ENCODE results near the gene MARCOL. TPM values are rescaled to one million over a fixed set of nuclear protein-coding genes. Genes with fewer than 3 reads are reported as not detected.

MARCOL gene
- total and polyA plus RNA-seq, 4 donors, result 0.14 TPM; not detected in 3

GRCh38 chr5:148209151-148209770 is 29.1 kb upstream of the MARCOL start:
- WGBS (ENCODE audit: insufficient coverage), result no CpG with 5 or more reads among the region's 3 CpGs
- no peaks in the 10 kb centered on the region for H3K4me1 ChIP-seq (ENCODE audit: control insufficient read depth, insufficient read depth, low read length)

DNA sequence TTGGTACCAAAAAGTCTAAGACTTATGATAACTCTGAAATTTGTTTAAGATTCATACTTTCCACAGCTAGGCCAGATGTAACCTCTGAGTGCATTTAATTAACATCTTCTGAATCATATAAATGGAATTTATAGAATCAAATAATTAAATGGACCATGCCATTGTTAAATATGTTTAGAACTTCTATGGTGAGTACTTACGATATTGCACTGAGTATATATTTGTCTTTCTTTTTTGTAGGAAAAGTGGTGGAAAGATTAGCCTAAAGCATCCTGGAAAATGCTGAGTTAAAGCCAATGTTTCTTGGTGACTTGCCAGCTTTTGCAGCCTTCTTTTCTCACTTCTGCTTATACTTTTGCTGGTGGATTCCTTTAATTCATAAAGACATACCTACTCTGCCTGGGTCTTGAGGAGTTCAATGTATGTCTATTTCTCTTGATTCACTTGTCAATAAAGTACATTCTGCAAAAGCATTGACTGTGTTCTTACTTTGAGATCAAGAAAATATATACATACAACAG is 23.6 kb upstream of the MARCOL start:
- Histone ChIP-seq H3K4me1 (ENCODE audit: control insufficient read depth, insufficient read depth, low read length) (no peaks in the 10 kb centered on the region), H3K4me3 (ENCODE audit: low read depth, low read length) (no peak overlapping the region), H3K36me3 (ENCODE audit: control insufficient read depth, insufficient read depth, low read length) (no peaks in the 10 kb centered on the region), H3K9me3 (ENCODE audit: control insufficient read depth, insufficient read depth, low read length) (no peaks in the 10 kb centered on the region), H3K27ac (ENCODE audit: low read depth, low read length) (no peak overlapping the region), H3K27me3 (ENCODE audit: control insufficient read depth, insufficient read depth, low read length) (no peaks in the 10 kb centered on the region)
- DNase-seq (ENCODE audit: low read depth in 4 of 6, low spot score in 6 of 6), result peak in 1 of 6 donors; percentile 9
- WGBS (ENCODE audit: insufficient coverage), result no CpG with 5 or more reads among the region's 1 CpG

More at GRCh38 chr5:148209151-148209770, 29.1 kb upstream of the MARCOL start:
- Histone ChIP-seq H3K4me3 (ENCODE audit: low read depth, low read length) (no peak overlapping the region), H3K36me3 (ENCODE audit: control insufficient read depth, insufficient read depth, low read length) (no peaks in the 10 kb centered on the region), H3K27me3 (ENCODE audit: control insufficient read depth, insufficient read depth, low read length) (no peaks in the 10 kb centered on the region), H3K27ac (ENCODE audit: low read depth, low read length) (no peak overlapping the region), H3K9me3 (ENCODE audit: control insufficient read depth, insufficient read depth, low read length) (no peaks in the 10 kb centered on the region)
- no peak for DNase-seq (ENCODE audit: low read depth in 4 of 6, low spot score in 6 of 6)

DNA sequence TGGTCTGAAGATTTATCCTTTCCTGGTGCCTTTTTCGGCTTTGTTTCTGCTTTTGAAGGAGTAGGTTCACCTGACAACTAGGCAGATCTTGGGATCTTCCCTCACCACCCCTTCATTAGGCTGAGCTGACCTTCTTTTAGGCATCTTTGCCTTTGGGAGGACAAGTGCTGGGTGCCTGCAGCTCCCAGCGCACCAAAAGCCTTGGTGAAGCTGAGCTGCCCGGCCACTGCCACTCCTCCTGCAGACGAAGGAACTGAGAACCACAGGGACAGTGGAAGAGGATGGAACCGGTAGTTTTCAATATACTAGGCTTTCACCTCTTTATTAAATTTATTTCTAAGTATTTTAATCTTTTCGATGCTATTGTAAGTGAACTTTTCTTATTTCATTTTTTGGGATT is 16.8 kb upstream of the MARCOL start:
- 67% methylated on average over 1 of the region's 6 CpGs for WGBS (ENCODE audit: insufficient coverage)
- Histone ChIP-seq H3K36me3 (ENCODE audit: control insufficient read depth, insufficient read depth, low read length) (no peaks in the 10 kb centered on the region), H3K4me3 (ENCODE audit: low read depth, low read length) (no peak overlapping the region), H3K27me3 (ENCODE audit: control insufficient read depth, insufficient read depth, low read length) (no peaks in the 10 kb centered on the region), H3K27ac (ENCODE audit: low read depth, low read length) (no peak overlapping the region), H3K4me1 (ENCODE audit: control insufficient read depth, insufficient read depth, low read length) (no peaks in the 10 kb centered on the region), H3K9me3 (ENCODE audit: control insufficient read depth, insufficient read depth, low read length) (no peaks in the 10 kb centered on the region)
- no peak for DNase-seq (ENCODE audit: low read depth in 4 of 6, low spot score in 6 of 6)

- no peak overlapping the region for H3K27ac ChIP-seq (ENCODE audit: low read depth, low read length)
- DNase-seq (ENCODE audit: low read depth in 4 of 6, low spot score in 6 of 6), result no peak
- H3K9me3 ChIP-seq (ENCODE audit: control insufficient read depth, insufficient read depth, low read length), result no peaks in the 10 kb centered on the region
- no peaks in the 10 kb centered on the region for H3K4me1 ChIP-seq (ENCODE audit: control insufficient read depth, insufficient read depth, low read length)
- H3K27me3 ChIP-seq (ENCODE audit: control insufficient read depth, insufficient read depth, low read length), result no peaks in the 10 kb centered on the region
- no CpG with 5 or more reads among the region's 2 CpGs for WGBS (ENCODE audit: insufficient coverage)
- H3K4me3 ChIP-seq (ENCODE audit: low read depth, low read length), result no peak overlapping the region
- H3K36me3 ChIP-seq (ENCODE audit: control insufficient read depth, insufficient read depth, low read length), result no peaks in the 10 kb centered on the region
These were observed 14.1 kb upstream of the MARCOL start for GRCh38 chr5:148224117-148224742.

- Histone ChIP-seq H3K27ac (ENCODE audit: low read depth, low read length) (no peak overlapping the region), H3K4me3 (ENCODE audit: low read depth, low read length) (no peak overlapping the region)
These were observed 9.8 kb upstream of the MARCOL start for GRCh38 chr5:148228392-148228984.

GRCh38 chr5:148229840-148230239 is 8.5 kb upstream of the MARCOL start:
- no peak overlapping the region for H3K27ac ChIP-seq (ENCODE audit: low read depth, low read length)
- H3K27me3 ChIP-seq (ENCODE audit: control insufficient read depth, insufficient read depth, low read length), result no peaks in the 10 kb centered on the region
- H3K9me3 ChIP-seq (ENCODE audit: control insufficient read depth, insufficient read depth, low read length), result no peaks in the 10 kb centered on the region
- H3K4me1 ChIP-seq (ENCODE audit: control insufficient read depth, insufficient read depth, low read length), result no peaks in the 10 kb centered on the region
- no peak for DNase-seq (ENCODE audit: low read depth in 4 of 6, low spot score in 6 of 6)
- H3K36me3 ChIP-seq (ENCODE audit: control insufficient read depth, insufficient read depth, low read length), result no peaks in the 10 kb centered on the region
- H3K4me3 ChIP-seq (ENCODE audit: low read depth, low read length), result no peak overlapping the region

More at GRCh38 chr5:148228392-148228984, 9.8 kb upstream of the MARCOL start:
- no CpG with 5 or more reads among the region's 3 CpGs for WGBS (ENCODE audit: insufficient coverage)
- no peaks in the 10 kb centered on the region for H3K36me3 ChIP-seq (ENCODE audit: control insufficient read depth, insufficient read depth, low read length)
- DNase-seq (ENCODE audit: low read depth in 4 of 6, low spot score in 6 of 6), result no peak
- H3K4me1 ChIP-seq (ENCODE audit: control insufficient read depth, insufficient read depth, low read length), result no peaks in the 10 kb centered on the region
- no peaks in the 10 kb centered on the region for H3K9me3 ChIP-seq (ENCODE audit: control insufficient read depth, insufficient read depth, low read length)
- no peaks in the 10 kb centered on the region for H3K27me3 ChIP-seq (ENCODE audit: control insufficient read depth, insufficient read depth, low read length)

- 97% methylated on average over 3 of the region's 7 CpGs for WGBS (ENCODE audit: insufficient coverage)
- no peaks in the 10 kb centered on the region for H3K9me3 ChIP-seq (ENCODE audit: control insufficient read depth, insufficient read depth, low read length)
These were observed 8.1 kb upstream of the MARCOL start for GRCh38 chr5:148230240-148230639.

GRCh38 chr5:148237785-148238417 is 424 bp upstream of the MARCOL start:
- Histone ChIP-seq H3K9me3 (ENCODE audit: control insufficient read depth, insufficient read depth, low read length) (no peaks in the 10 kb centered on the region), H3K36me3 (ENCODE audit: control insufficient read depth, insufficient read depth, low read length) (no peaks in the 10 kb centered on the region), H3K4me1 (ENCODE audit: control insufficient read depth, insufficient read depth, low read length) (no peaks in the 10 kb centered on the region), H3K4me3 (ENCODE audit: low read depth, low read length) (no peak overlapping the region), H3K27ac (ENCODE audit: low read depth, low read length) (no peak overlapping the region), H3K27me3 (ENCODE audit: control insufficient read depth, insufficient read depth, low read length) (no peaks in the 10 kb centered on the region)
- no CpG with 5 or more reads among the region's 4 CpGs for WGBS (ENCODE audit: insufficient coverage)
- DNase-seq (ENCODE audit: low read depth in 4 of 6, low spot score in 6 of 6), result peak in 1 of 6 donors; percentile 18

More at GRCh38 chr5:148230240-148230639, 8.1 kb upstream of the MARCOL start:
- H3K27ac ChIP-seq (ENCODE audit: low read depth, low read length), result no peak overlapping the region
- H3K4me3 ChIP-seq (ENCODE audit: low read depth, low read length), result no peak overlapping the region
- no peaks in the 10 kb centered on the region for H3K36me3 ChIP-seq (ENCODE audit: control insufficient read depth, insufficient read depth, low read length)
- no peak for DNase-seq (ENCODE audit: low read depth in 4 of 6, low spot score in 6 of 6)
- H3K4me1 ChIP-seq (ENCODE audit: control insufficient read depth, insufficient read depth, low read length), result no peaks in the 10 kb centered on the region
- H3K27me3 ChIP-seq (ENCODE audit: control insufficient read depth, insufficient read depth, low read length), result no peaks in the 10 kb centered on the region

DNA sequence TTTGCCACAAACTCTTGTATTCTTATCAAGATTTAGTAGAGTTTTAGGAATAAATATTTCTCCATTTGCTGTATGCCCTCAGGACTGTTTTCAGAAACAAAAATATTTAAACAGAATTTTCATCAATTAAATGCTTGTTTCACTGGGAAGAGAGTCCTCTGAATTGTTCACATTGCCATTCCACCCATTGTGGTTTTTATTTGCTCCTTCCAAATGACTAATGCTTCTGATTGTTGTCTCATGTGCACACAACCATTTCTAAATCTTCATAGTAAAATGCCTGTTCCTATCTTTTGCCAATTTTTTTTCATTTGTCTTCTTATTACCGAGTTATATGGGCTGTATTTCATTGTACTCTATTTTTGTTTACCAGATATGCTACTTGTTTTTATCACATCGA is 10.6 kb downstream of the MARCOL start:
- H3K27ac ChIP-seq (ENCODE audit: low read depth, low read length), result no peak overlapping the region
- H3K27me3 ChIP-seq (ENCODE audit: control insufficient read depth, insufficient read depth, low read length), result no peaks in the 10 kb centered on the region
- no peaks in the 10 kb centered on the region for H3K9me3 ChIP-seq (ENCODE audit: control insufficient read depth, insufficient read depth, low read length)
- H3K4me3 ChIP-seq (ENCODE audit: low read depth, low read length), result no peak overlapping the region
- no peaks in the 10 kb centered on the region for H3K4me1 ChIP-seq (ENCODE audit: control insufficient read depth, insufficient read depth, low read length)
- H3K36me3 ChIP-seq (ENCODE audit: control insufficient read depth, insufficient read depth, low read length), result no peaks in the 10 kb centered on the region
- no peak for DNase-seq (ENCODE audit: low read depth in 4 of 6, low spot score in 6 of 6)
- no CpG with 5 or more reads among the region's 2 CpGs for WGBS (ENCODE audit: insufficient coverage)
